Body of pancreas (tissue), 4 donors: ENCODE measurements around the gene IL31RA.

Experiments
- CTCF ChIP-seq, 7 experiments: fragments of 450-650 bp in 4 of 7; fragments of 200-600 bp in 3 of 7; sonication (generic) in 3 of 7; IDR thresholded peaks; one replicate each; pipeline ENCODE4 v1.5.1; 2016 to 2019; ENCODE audit warnings: antibody characterized with exemption in 7 of 7
- POLR2A ChIP-seq, 3 donors: fragments of 450-650 bp; IDR thresholded peaks; one replicate each; pipeline ENCODE4 v1.6.1; 2016; ENCODE audit warnings: antibody characterized with exemption in 3 of 3, mild to moderate bottlenecking in 2 of 3

- TF ChIP-seq CTCF (IDR thresholded peaks at IDR 0.05) = no peak
- no peak for TF ChIP-seq POLR2A (IDR thresholded peaks at IDR 0.05)
Observed at GRCh38 chr5:55885359-55885758, 34.2 kb downstream of the IL31RA start.
